Tibial artery (tissue), 4 donors: ENCODE measurements around the gene ANTXRL.
"Not testable (repeated sequence)": the region's sequence is repeated elsewhere in the genome, so short reads cannot be mapped to it uniquely, and the experiment has no call there.

Experiments
- DNase-seq, 2 donors: peaks; one replicate each; pipeline ENCODE4 v3.0.0-alpha.2; 2019
- H3K27ac ChIP-seq, 2 donors: fragments of 200-600 bp; sonication (generic) in 1 of 2; 1 replicate in 1 of 2; 2 replicates in 1 of 2; pipeline ENCODE4 v1.5.1; 2018 to 2019; ENCODE audit warnings: mild to moderate bottlenecking in 1 of 2
- H3K27me3 ChIP-seq, 2 donors: fragments of 200-600 bp; sonication (generic) in 1 of 2; one replicate each; pipeline versions ENCODE4 v1.5.1 to v1.6.0; 2016 to 2019
- H3K36me3 ChIP-seq, 3 donors: fragments of 200-600 bp; sonication (generic) in 2 of 3; one replicate each; pipeline ENCODE4 v1.5.1; 2016 to 2019; ENCODE audit warnings: mild to moderate bottlenecking in 2 of 3
- H3K4me1 ChIP-seq, 4 donors: fragments of 200-600 bp; sonication (generic) in 2 of 4; 1 replicate in 3 of 4; 2 replicates in 1 of 4; pipeline ENCODE4 v1.5.1; 2016 to 2019
- H3K4me3 ChIP-seq, 2 donors: fragments of 200-600 bp; sonication (generic) in 1 of 2; 1 replicate in 1 of 2; 2 replicates in 1 of 2; pipeline ENCODE4 v1.5.1; 2018 to 2019; ENCODE audit warnings: mild to moderate bottlenecking in 2 of 2
- H3K9me3 ChIP-seq, 3 donors: fragments of 200-600 bp; sonication (generic) in 1 of 3; one replicate each; pipeline ENCODE4 v1.5.1; 2016 to 2019
- CTCF ChIP-seq, 2 experiments: fragments of 200-600 bp in 1 of 2; fragments of 450-650 bp in 1 of 2; IDR thresholded peaks; one replicate each; pipeline ENCODE4 v1.5.1; 2017 to 2019; ENCODE audit warnings: antibody characterized with exemption in 2 of 2, mild to moderate bottlenecking in 1 of 2, moderate library complexity in 1 of 2
- intact Hi-C: fragments of 100-400 bp; cut with DNase I; formaldehyde crosslinking; loops from one replicate; pipeline ENCODE4 v1.15.0; 2023; ENCODE audit warnings: low total_unique reads

ANTXRL gene

DNA sequence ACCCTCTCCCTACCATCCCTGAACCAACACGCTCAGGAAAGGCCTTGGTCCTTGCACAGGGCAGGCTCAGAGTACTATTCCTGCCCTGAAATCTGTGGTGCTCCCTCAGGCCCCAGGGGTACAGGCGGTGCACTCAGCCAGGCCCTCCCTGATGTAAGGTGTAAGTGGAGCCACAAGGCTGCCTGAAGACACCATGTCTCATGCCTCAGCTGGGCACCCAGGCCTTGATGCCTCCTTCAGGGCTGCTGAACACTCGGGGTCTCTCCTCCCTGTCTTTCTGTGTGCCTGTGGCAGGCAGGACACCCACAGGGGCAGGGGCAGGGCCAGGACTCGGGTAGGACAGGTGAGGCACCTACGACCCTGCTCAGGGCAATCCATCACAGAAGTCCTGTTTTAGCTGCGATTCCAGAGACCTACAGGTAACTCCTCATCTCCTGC lies 22.9 kb upstream of the ANTXRL start:
- no peaks in the 10 kb centered on the region for H3K36me3 ChIP-seq
- no peaks in the 10 kb centered on the region for H3K27me3 ChIP-seq
- H3K9me3 ChIP-seq = no peaks in the 10 kb centered on the region
- H3K4me3 ChIP-seq = no peak overlapping the region
- no peak for TF ChIP-seq CTCF (IDR thresholded peaks at IDR 0.05)
- peak in 1 of 2 donors; percentile 46 for DNase-seq
- no peak overlapping the region for H3K27ac ChIP-seq
- H3K4me1 ChIP-seq = peaks cover 0 to 4% (median under 1%) of the 10 kb centered on the region in 4 donors
- intact Hi-C loops = no loop called here

DNA sequence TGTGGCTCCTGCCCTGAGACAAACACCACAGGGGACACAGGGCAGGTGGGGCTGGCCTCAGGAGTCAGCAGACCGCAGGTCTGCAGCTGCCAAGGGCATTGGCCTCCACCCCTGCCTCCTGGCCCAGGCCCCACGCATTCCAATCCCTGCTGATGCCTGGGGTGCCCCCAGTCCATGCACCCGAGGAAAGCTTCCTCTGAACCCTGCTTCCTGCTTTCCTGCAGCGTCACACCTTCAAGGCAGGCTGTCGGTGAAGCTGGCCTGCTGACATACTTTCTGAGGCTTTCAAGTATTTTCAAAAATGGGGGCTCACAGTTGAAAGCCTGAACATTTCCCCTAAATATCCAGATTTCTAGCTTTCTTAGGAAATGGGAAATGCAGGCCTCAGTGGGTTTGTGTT lies 22.5 kb upstream of the ANTXRL start:
- H3K4me3 ChIP-seq = no peak overlapping the region
- H3K27ac ChIP-seq = no peak overlapping the region
- H3K27me3 ChIP-seq = no peaks in the 10 kb centered on the region
- H3K9me3 ChIP-seq = no peaks in the 10 kb centered on the region
- TF ChIP-seq CTCF (IDR thresholded peaks at IDR 0.05) = no peak
- DNase-seq = no peak
- no peaks in the 10 kb centered on the region for H3K36me3 ChIP-seq
- intact Hi-C loops = no loop called here
- H3K4me1 ChIP-seq = no peaks in the 10 kb centered on the region

- H3K4me1 ChIP-seq = no peaks in the 10 kb centered on the region
- H3K4me3 ChIP-seq = no peak overlapping the region
- no peaks in the 10 kb centered on the region for H3K36me3 ChIP-seq
- no peak for DNase-seq
- no peak overlapping the region for H3K27ac ChIP-seq
- H3K9me3 ChIP-seq = no peaks in the 10 kb centered on the region
- TF ChIP-seq CTCF (IDR thresholded peaks at IDR 0.05) = no peak
- no peaks in the 10 kb centered on the region for H3K27me3 ChIP-seq
- intact Hi-C loops = no loop called here
Observed at GRCh38 chr10:46264737-46265368, 21.9 kb upstream of the ANTXRL start.

DNA sequence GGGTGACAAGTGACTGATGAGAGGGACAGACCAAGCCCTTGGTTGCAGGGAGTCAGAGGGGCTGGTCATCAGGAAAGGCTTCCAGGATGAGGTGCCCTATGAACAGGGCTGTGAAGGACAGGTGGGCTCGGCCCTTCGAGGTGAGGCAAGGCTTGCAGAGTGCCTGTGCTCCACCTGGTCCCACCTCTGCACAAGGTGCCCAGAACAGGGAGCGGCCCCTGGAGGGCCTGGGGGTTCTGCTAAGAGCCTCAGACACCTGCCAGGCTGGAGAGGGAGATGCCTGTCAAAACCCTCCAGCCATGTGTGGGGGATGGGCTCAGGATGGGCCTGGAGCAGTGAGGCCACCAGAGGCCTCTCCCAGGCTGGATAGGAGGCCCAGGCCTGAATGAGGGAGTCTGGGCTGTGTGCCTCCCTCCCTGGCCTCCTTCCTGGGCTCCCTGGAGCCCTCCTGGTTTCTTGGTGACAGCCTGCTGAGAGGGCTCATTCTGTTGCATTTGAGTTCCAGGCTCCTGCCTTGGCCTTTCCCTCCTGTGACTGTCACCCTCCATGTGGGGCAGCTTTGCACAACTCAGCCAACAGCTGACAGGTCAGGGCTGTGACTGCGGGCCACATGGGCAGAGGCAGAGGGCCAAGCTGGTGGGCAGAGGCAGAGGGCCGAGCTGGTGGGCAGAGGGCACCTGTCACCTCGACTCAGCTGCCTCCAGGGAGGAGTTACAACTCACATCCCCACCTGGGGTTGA lies 21.1 kb upstream of the ANTXRL start:
- H3K27ac ChIP-seq, intact Hi-C loops, H3K9me3 ChIP-seq, H3K36me3 ChIP-seq, H3K27me3 ChIP-seq, H3K4me3 ChIP-seq, H3K4me1 ChIP-seq, DNase-seq: not testable (repeated sequence)

DNA sequence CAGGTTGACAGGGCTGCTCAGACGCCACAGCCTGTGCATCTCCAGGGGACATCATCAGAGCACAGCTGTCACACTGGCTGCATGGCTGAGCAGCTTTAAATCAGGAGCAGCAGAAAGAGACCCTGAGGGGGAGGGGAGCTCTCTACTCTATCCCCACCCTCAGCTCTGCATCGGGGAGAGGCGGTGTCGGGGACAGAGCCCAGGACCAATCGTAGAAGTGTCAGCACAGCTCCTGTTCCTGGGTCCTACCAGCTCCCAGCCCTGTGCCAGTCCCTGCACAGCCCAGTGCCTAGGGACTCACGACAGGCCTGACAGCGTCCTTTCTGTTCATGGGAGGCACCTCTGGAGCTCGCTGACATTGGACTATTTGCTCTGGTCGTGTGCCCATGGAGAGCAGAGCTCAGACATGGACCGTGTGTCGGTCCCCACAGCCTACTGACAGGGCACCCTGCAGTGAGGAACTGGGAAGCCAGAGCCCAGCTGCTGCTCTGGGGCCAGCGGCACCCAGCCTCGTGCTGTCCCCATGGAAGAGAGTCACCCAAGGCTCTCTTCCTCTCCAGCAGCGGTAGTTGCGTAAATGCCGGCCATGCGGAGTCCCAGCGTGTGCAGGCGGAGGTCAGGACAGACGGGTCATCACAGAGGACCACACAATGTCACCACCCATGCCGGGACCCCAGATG lies 20.4 kb upstream of the ANTXRL start:
- intact Hi-C loops = no loop called here
- DNase-seq = no peak
- Histone ChIP-seq H3K4me3 (no peak overlapping the region), H3K27me3 (no peaks in the 10 kb centered on the region), H3K36me3 (no peaks in the 10 kb centered on the region), H3K27ac (no peak overlapping the region), H3K9me3 (no peaks in the 10 kb centered on the region), H3K4me1 (no peaks in the 10 kb centered on the region)
- no peak for TF ChIP-seq CTCF (IDR thresholded peaks at IDR 0.05)
